ENCODE measurements around the gene RANBP10.

RANBP10 gene

GRCh38 chr16:67673712-67674580 is 132.4 kb downstream of the RANBP10 start:
- DNase-seq = peak in 1 of 2 donors; percentile 27
